ENCODE results near the gene AGPS.

- no peak for TF ChIP-seq CTCF (conservative IDR thresholded peaks at IDR 0.05; ENCODE audit: low read length)
- TF ChIP-seq EZH2phosphoT487 (IDR thresholded peaks at IDR 0.05; ENCODE audit: borderline replicate concordance, low read depth, low read length): no peak
Measured at GRCh38 chr2:177592397-177592796, 199.8 kb downstream of the AGPS start.
